ENCODE data around the gene MIB1. TPM values are rescaled to one million over a fixed set of nuclear protein-coding genes. Genes with fewer than 3 reads are reported as not detected.
"Not testable (repeated sequence)": the region's sequence is repeated elsewhere in the genome, so short reads cannot be mapped to it uniquely, and the experiment has no call there.

MIB1 gene
- total RNA-seq: 29.0 TPM
- long read RNA-seq, full-length matches to known transcripts: 7 of 27 reads
- long read RNA-seq, partial matches to known transcripts: 0 of 27 reads
- long read RNA-seq, other reads (novel, unspliced or antisense): 20 of 27 reads

DNA sequence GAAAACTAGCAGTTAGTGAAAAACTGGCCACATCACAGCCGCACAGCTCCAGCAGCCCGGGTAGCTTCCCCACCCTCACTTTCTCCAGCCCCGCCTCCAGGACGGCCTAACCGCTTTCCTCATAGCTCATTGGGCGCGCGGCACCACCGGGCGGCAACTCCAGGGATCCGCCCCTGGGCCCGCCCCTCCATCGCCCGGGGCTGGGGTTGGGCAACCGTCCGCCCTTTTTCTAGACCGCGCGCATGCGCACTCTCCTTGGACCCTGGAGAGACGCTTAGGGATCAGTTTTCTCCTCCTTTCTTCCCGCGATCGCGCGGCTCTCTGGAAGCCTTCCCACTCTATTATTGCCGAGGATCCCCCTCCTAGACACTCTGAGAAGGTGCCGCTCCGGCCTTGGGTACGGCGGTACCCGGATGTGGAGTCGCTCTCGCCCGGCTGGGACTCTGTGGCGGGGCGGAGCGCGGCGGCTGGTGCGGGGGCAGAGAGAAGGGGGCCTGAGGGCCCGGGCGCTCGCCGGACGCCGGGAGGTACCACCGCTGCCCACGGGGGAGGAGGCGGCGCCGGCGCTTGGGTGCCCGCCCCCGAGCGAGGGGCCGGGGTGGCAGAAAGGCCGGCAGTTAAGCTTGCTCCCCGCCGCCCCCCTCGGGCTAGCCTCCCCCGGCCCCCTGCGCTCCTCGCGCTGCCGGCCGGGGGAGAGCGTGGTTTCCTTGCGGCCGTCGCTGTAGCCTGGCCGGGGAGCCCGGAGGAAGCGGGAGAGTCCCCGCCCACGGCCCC is at the start of gene MIB1:
Gene MIB1 (plus strand): TSS at position 255 of the 774 bp plus-strand sequence. CDS start 792 bp downstream, outside the sequence.
- peak; percentile 99 for DNase-seq (ENCODE audit: low spot score)
- intact Hi-C loops (cut with DNase I): loop anchor here (2.0 to 10.0 kb wide), 4 partner anchors 36 to 427 kb away; partner anchors contain the start of genes ABHD3, GATA6 and SNRPD1

DNA sequence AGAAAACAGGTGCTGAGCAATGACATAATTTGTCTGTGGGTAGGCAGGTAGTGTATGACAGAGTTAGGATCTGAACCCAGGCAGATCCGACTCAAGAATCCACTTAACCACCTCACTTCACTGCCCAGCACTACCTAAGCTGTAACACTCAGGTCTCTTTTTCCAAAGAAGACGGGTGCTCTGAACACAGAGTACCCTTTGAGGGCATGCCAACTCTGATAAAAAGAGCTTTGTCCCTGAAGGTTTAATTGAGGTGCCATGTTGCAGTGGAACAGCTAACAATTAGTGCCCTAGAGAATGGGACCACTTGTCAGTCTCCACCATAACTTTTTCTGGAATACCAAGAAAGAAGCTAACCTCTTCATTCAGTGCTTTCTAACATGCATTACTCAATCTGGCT is 47.3 kb upstream of the MIB1 start:
- intact Hi-C loops (cut with DNase I): no loop called here
- DNase-seq (ENCODE audit: low spot score): no peak

DNA sequence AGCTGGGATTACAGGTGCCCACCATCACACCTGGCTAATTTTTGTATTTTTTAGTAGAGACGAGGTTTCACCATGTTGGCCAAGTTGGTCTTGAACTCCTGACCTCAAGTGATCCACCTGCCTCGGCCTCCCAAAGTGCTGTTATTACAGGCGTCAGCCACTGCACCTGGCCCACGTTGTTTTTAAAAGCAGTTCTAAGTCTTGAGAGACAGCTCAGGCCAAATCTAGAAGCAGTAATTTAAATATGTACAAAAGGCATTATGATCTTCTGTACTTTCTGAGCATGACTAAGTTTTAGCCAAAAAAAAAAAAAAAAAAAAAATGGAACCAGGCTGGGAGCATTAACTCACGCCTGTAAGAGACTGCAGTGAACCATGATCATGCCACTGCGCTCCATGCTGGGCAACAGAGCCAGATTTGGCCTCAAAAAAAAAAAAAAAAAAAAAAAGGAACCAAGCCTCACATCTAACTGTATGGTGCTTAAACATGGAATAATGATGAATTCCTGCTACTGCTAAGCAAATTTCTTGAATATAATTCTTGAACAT is 40.0 kb upstream of the MIB1 start:
- no peak for DNase-seq (ENCODE audit: low spot score)
- intact Hi-C loops (cut with DNase I): loop anchor here (10.0 kb wide), 1 partner anchor 86 kb away; the partner anchor contains the start of gene SNRPD1

DNA sequence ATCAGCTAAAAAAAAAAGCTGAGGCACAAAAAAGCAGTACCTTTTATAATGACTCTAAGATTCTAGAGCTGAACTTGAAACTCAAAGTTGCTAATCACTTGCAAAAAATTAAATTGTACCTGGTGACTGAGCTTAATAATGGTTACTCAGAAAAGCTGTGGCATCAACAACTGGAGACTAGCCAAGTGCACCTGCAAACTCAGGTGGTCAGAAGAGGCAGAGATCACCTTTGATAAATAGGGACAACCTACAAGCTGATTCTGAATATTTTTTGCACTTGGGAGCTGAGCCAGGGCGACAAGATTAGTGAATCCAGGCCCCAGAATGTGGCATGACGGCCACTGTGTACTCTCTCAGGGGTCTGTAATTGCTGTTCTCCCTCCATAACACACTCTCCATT is 39.0 kb upstream of the MIB1 start:
- DNase-seq (ENCODE audit: low spot score): no peak
- intact Hi-C loops (cut with DNase I): loop anchor here (10.0 kb wide), 1 partner anchor 87 kb away; the partner anchor contains the start of gene SNRPD1

DNA sequence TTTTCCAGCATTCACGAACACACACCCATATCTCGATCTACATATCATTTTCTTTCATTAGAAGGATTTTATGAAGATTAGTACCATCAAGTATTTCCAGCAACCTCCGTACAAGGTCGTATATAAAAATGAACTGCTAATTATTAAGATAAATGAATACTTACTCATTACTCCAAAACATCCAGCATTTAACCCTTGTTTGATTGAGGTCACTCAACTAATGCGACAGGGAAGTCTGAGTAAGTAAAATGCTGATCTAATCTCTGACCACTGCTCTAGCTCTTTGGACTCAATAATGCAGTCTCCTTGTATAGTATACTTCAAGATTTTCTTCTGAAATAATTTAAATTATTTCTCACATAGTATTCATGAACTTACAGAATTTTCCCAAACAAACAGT is 38.0 kb upstream of the MIB1 start:
- DNase-seq (ENCODE audit: low spot score): no peak
- intact Hi-C loops (cut with DNase I): loop anchor here (10.0 kb wide), 1 partner anchor 88 kb away; the partner anchor contains the start of gene SNRPD1

DNA sequence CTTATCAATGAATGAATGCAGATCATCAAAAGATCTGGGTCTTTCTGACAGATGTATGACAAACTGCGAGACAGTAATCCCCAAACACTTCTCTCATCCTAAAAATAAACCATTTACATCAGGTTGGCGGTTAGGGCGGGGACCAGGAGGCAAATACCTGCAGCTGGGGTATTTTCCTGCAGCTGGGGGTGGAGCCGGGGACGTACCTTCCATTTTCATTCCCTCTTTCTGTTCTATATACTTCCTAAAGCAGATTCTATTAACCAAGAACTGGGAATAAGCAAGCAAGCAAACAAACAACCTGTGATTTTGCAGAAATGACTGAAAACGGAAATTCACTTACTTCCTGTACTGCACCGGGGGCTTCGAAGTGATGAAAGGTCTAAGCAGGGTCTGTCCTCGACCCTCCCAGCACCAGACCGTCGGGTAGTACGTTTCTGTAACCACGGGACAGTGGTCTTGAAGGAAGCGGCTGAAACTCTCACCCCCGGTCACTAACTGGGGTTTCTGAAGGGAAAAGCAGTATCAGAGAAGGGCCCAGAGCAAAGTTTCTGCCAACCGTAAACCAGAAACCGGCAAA is 37.3 kb upstream of the MIB1 start:
- intact Hi-C loops (cut with DNase I): loop anchor here (10.0 kb wide), 1 partner anchor 89 kb away; the partner anchor contains the start of gene SNRPD1
- no peak for DNase-seq (ENCODE audit: low spot score)

- intact Hi-C loops (cut with DNase I): loop anchor here (2.0 to 10.0 kb wide), 2 partner anchors 36 to 90 kb away; partner anchors contain the start of genes MIB1 and SNRPD1
- peak; percentile 98 for DNase-seq (ENCODE audit: low spot score)
These were observed 35.8 kb upstream of the MIB1 start, which contains the start of gene ABHD3 for GRCh38 chr18:21704603-21705364. Gene ABHD3, minus strand, starts transcription at chr18:21704774. Its CDS starts 109 bp downstream, at chr18:21704665.

DNA sequence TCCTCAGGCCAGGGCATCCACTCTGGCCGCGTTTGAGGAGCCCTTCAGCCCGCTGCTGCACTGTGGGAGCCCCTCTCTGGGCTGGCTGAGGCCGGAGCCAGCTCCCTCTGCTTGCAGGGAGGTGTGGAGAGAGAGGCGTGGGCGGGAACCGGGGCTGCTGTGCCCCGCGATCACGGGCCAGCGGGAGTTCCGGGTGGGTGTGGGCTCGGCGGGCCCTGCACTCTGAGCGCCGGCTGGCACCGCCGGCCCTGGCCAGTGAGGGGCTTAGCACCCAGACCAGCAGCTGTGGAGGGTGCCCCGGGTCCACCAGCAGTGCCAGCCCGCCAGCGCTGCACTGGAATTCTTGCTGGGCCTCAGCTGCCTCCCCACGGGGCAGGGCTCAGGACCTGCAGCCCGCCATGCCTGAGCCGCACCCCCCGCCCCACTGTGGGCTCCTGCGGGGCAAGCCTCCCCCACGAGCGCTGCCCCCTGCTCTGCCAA is 34.2 kb upstream of the MIB1 start:
- intact Hi-C loops (cut with DNase I): loop anchor here (10.0 kb wide), 1 partner anchor 92 kb away; the partner anchor contains the start of gene SNRPD1
- no peak for DNase-seq (ENCODE audit: low spot score)

- not testable (repeated sequence) for DNase-seq (ENCODE audit: low spot score)
- intact Hi-C loops (cut with DNase I): loop anchor here (10.0 kb wide), 1 partner anchor 92 kb away; the partner anchor contains the start of gene SNRPD1
These were observed 33.5 kb upstream of the MIB1 start for GRCh38 chr18:21707130-21707529.

GRCh38 chr18:21714474-21714873 is 26.1 kb upstream of the MIB1 start:
- intact Hi-C loops (cut with DNase I): no loop called here
- no peak for DNase-seq (ENCODE audit: low spot score)

- DNase-seq (ENCODE audit: low spot score): no peak
- intact Hi-C loops (cut with DNase I): no loop called here
These were observed 17.9 kb upstream of the MIB1 start for GRCh38 chr18:21722687-21723086.

DNA sequence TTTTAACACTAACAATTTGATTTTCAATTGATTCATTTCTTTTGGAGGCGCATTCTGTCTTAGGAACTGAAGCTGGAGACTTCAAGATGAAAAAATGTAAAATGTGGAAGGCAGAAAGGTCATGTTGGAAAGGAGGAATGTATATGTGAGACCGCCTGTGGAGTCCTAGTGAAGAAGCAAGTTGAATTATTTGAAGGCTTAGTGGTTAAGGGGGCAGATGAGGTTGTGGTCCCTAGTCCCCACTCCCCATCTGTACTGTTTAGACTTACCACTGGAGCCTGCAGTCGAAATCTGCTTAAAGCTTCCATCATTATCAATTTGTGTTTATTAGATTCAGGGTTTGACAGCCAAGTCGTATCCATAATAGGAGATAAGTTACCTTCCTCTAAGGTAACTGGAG is 15.4 kb upstream of the MIB1 start:
- DNase-seq (ENCODE audit: low spot score): no peak
- intact Hi-C loops (cut with DNase I): no loop called here

GRCh38 chr18:21727702-21728101 is 12.9 kb upstream of the MIB1 start:
- DNase-seq (ENCODE audit: low spot score): no peak
- intact Hi-C loops (cut with DNase I): no loop called here

- no peak for DNase-seq (ENCODE audit: low spot score)
- intact Hi-C loops (cut with DNase I): no loop called here
These were observed 7.6 kb upstream of the MIB1 start for GRCh38 chr18:21733011-21733410.

DNA sequence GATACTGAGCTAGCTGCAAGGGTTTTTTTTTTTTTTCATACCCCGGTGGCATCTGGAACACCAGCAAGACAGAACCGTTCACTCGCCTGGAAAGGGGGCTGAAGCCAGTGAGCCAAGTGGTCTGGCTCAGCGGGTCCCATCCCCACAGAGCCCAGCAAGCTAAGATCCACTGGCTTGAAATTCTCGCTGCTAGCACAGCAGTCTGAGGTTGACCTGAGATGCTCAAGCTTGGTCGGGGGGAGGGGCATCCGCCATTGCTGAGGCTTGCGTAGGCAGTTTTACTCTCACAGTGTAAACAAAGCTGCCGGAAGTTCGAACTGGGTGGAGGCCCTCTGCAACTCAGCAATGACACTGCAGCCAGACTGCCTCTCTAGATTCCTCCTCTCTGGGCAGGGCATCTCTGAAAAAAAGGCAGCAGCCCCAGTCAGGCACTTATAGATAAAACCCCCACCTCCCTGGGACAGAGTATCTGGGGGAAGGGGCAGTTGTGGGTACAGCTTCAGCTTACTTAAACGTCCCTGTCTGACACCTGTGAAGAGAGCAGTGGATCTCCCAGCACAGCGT is 5.1 kb upstream of the MIB1 start:
- intact Hi-C loops (cut with DNase I): no loop called here
- DNase-seq (ENCODE audit: low spot score): no peak

DNA sequence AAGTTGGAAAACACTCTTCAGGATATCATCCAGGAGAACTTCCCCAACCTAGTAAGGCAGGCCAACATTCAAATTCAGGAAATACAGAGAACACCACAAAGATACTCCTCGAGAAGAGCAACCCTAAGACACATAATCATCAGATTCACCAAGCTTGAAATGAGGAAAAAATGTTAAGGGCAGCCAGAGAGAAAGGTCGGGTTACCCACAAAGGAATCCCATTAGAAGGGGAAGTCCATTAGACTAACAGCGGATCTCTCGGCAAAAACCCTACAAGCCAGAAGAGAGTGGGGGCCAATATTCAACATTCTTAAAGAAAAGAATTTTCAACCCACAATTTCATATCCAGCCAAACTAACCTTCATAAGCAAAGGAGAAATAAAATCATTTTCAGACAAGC is 3.7 kb upstream of the MIB1 start:
- intact Hi-C loops (cut with DNase I); DNase-seq (ENCODE audit: low spot score): not testable (repeated sequence)

- intact Hi-C loops (cut with DNase I): loop anchor here (2.0 to 10.0 kb wide), 4 partner anchors 35 to 427 kb away; partner anchors contain the start of genes ABHD3, GATA6 and SNRPD1
- no peak for DNase-seq (ENCODE audit: low spot score)
These were observed 721 bp upstream of the MIB1 start for GRCh38 chr18:21739604-21740537.

GRCh38 chr18:21741312-21741561 is 645 bp downstream of the MIB1 start:
- intact Hi-C loops (cut with DNase I): loop anchor here (2.0 to 10.0 kb wide), 4 partner anchors 36 to 426 kb away; partner anchors contain the start of genes ABHD3, GATA6 and SNRPD1
- DNase-seq (ENCODE audit: low spot score): no peak
